GM23338 (cell line): ENCODE data around the gene AADAT. TPM values are rescaled to one million over a fixed set of nuclear protein-coding genes. Genes with fewer than 3 reads are reported as not detected.

Source experiments
- ATAC-seq: fragments of 200-7000 bp; cut with Tn5 transposase; 3 replicates; pipeline ENCODE4 v1.9.1; 2020
- DNase-seq: peaks from one replicate; pipeline ENCODE4 v3.0.0-alpha.2; 2015; ENCODE audit warnings: low spot score
- H2AFZ ChIP-seq: fragments of 200-600 bp; sonication (generic); 2 replicates; pipeline ENCODE4 v1.8.0; 2016; ENCODE audit warnings: antibody characterized with exemption, mild to moderate bottlenecking, moderate library complexity
- H3F3A ChIP-seq: fragments of 200-600 bp; sonication (generic); replicated peaks from 2 replicates; pipeline ENCODE4 v1.8.0; 2017; ENCODE audit warnings: antibody characterized with exemption, mixed run types, low read depth
- H3K27ac ChIP-seq: fragments of 200-600 bp; sonication (generic); 2 replicates; pipeline ENCODE4 v1.6.1; 2016; ENCODE audit warnings: low read depth
- H3K27me3 ChIP-seq: fragments of 200-600 bp; sonication (generic); 2 replicates; pipeline ENCODE4 v1.8.0; 2016; ENCODE audit warnings: mild to moderate bottlenecking, mixed run types, moderate library complexity; ENCODE audit not compliant: insufficient read depth
- H3K36me3 ChIP-seq: fragments of 200-600 bp; sonication (generic); 2 replicates; pipeline ENCODE4 v1.8.0; 2016; ENCODE audit warnings: mild to moderate bottlenecking; ENCODE audit not compliant: insufficient read depth
- H3K4me1 ChIP-seq: fragments of 200-600 bp; sonication (generic); 2 replicates; pipeline ENCODE4 v1.8.0; 2016; ENCODE audit warnings: mild to moderate bottlenecking, moderate library complexity; ENCODE audit not compliant: insufficient read depth
- H3K4me2 ChIP-seq: fragments of 200-600 bp; sonication (generic); 2 replicates; pipeline ENCODE4 v1.7.1; 2017; ENCODE audit warnings: mixed run types
- H3K4me3 ChIP-seq: fragments of 200-600 bp; sonication (generic); 2 replicates; pipeline ENCODE4 v1.6.1; 2016; ENCODE audit warnings: mixed run types
- H3K79me2 ChIP-seq: fragments of 200-600 bp; sonication (generic); replicated peaks from 2 replicates; pipeline ENCODE4 v1.8.0; 2017; ENCODE audit warnings: mild to moderate bottlenecking; ENCODE audit not compliant: insufficient read depth
- H3K9me2 ChIP-seq: fragments of 200-600 bp; sonication (generic); 2 replicates; pipeline ENCODE4 v1.8.0; 2017; ENCODE audit not compliant: insufficient read depth
- H4K20me1 ChIP-seq: fragments of 200-600 bp; sonication (generic); replicated peaks from 2 replicates; pipeline ENCODE4 v1.8.0; 2017; ENCODE audit warnings: mild to moderate bottlenecking; ENCODE audit not compliant: insufficient read depth
- H3K27ac Mint-ChIP-seq: 2 replicates; pipeline ENCODE4 v1.8.0; 2020; ENCODE audit warnings: inconsistent platforms, mild to moderate bottlenecking, moderate library complexity, mixed read lengths
- H3K27me3 Mint-ChIP-seq: 3 replicates; pipeline ENCODE4 v1.8.0; 2022; ENCODE audit warnings: low read depth, mild to moderate bottlenecking, moderate library complexity, mixed read lengths, inconsistent platforms; ENCODE audit not compliant: insufficient read depth, poor library complexity
- H3K36me3 Mint-ChIP-seq: 3 replicates; pipeline ENCODE4 v1.8.0; 2021; ENCODE audit warnings: low read depth, mild to moderate bottlenecking, inconsistent platforms, moderate library complexity, mixed read lengths
- H3K4me1 Mint-ChIP-seq: 3 replicates; pipeline ENCODE4 v1.8.0; 2020; ENCODE audit warnings: mild to moderate bottlenecking, inconsistent platforms, mixed read lengths
- H3K4me3 Mint-ChIP-seq: 3 replicates; pipeline ENCODE4 v1.8.0; 2021; ENCODE audit warnings: moderate library complexity, mild to moderate bottlenecking, inconsistent platforms, mixed read lengths
- H3K9me3 Mint-ChIP-seq: 3 replicates; pipeline ENCODE4 v1.8.0; 2020; ENCODE audit warnings: moderate library complexity, mild to moderate bottlenecking, inconsistent platforms, mixed read lengths
- CREB1 ChIP-seq: fragments of 250-450 bp; sonication (Bioruptor Pico); IDR thresholded peaks from 2 replicates; pipeline ENCODE4 v1.5.0; 2020; ENCODE audit warnings: low read depth, mild to moderate bottlenecking, moderate library complexity
- CTCF ChIP-seq, 2 experiments: fragments of 200-600 bp in 1 of 2; sonication (generic) in 1 of 2; conservative IDR thresholded peaks; 2 replicates each; pipeline versions ENCODE4 v1.5.1 to v1.6.1; 2016 to 2017; ENCODE audit warnings: antibody characterized with exemption in 2 of 2, low read depth in 2 of 2, mild to moderate bottlenecking in 2 of 2, moderate library complexity in 1 of 2
- EZH2 ChIP-seq: fragments of 200-600 bp; sonication (generic); IDR thresholded peaks from one replicate; pipeline ENCODE4 v1.8.0; 2017; ENCODE audit warnings: antibody characterized with exemption, mild to moderate bottlenecking, low read depth; ENCODE audit not compliant: unreplicated experiment
- EZH2phosphoT487 ChIP-seq: fragments of 200-600 bp; sonication (generic); IDR thresholded peaks from one replicate; pipeline ENCODE4 v1.8.1; 2018; ENCODE audit warnings: antibody characterized with exemption; ENCODE audit not compliant: unreplicated experiment
- JUNB ChIP-seq: IDR thresholded peaks from one replicate; pipeline ENCODE4 v1.6.1; 2016; ENCODE audit warnings: antibody characterized with exemption; ENCODE audit not compliant: unreplicated experiment
- NANOG ChIP-seq: IDR thresholded peaks from 2 replicates; pipeline ENCODE4 v1.6.1; 2016; ENCODE audit warnings: antibody characterized with exemption, borderline replicate concordance
- POLR2AphosphoS5 ChIP-seq: IDR thresholded peaks from 2 replicates; pipeline ENCODE4 v1.6.1; 2016; ENCODE audit warnings: antibody characterized with exemption, low read depth
- STAT1 ChIP-seq: IDR thresholded peaks from one replicate; pipeline ENCODE4 v1.6.1; 2016; ENCODE audit warnings: antibody characterized with exemption; ENCODE audit not compliant: unreplicated experiment
- ZNF114 ChIP-seq: fragments of 250-450 bp; sonication (Bioruptor Pico); IDR thresholded peaks from 2 replicates; pipeline ENCODE4 v1.5.0; 2020; ENCODE audit warnings: mild to moderate bottlenecking, moderate library complexity
- ZNF331 ChIP-seq: fragments of 250-450 bp; sonication (Bioruptor Pico); IDR thresholded peaks from 2 replicates; pipeline ENCODE4 v1.5.0; 2020; ENCODE audit warnings: low read depth, mild to moderate bottlenecking, moderate library complexity
- polyA plus RNA-seq: library from polyadenylated mRNA; unstranded; fragments of >200 nt; fragmentation: Nextera tagmentation; extraction: Ambion mirVana; gene quantifications from 2 replicates; pipeline ENCODE4 v1.2.1, GENCODE V29; 2016
- total RNA-seq: library from RNA; depleted of rRNA; stranded (reverse); fragments of >200 nt; shearing (Covaris generic); gene quantifications from 2 replicates; pipeline ENCODE4 v1.2.3, GENCODE V29; 2014
- TF ChIP-seq, protein P1 (sequence below): IDR thresholded peaks from 2 replicates; pipeline ENCODE4 v1.6.1; 2016; ENCODE audit warnings: antibody characterized with exemption
- TF ChIP-seq, protein P2 (sequence below): fragments of 250-450 bp; sonication (Bioruptor Pico); IDR thresholded peaks from 2 replicates; pipeline ENCODE4 v1.5.0; 2020; ENCODE audit warnings: mild to moderate bottlenecking, moderate library complexity
- TF ChIP-seq, protein P3 (sequence below): IDR thresholded peaks from one replicate; pipeline ENCODE4 v1.6.1; 2018; ENCODE audit warnings: antibody characterized with exemption; ENCODE audit not compliant: unreplicated experiment

AADAT gene
- total and polyA plus RNA-seq, 2 experiments from 2014 or later = 6.9 to 7.0 TPM

GRCh38 chr4:170038232-170038631 lies 51.5 kb downstream of the AADAT start:
- Histone ChIP-seq H3K27ac (no peak overlapping the region), H3K36me3 (no peaks in the 10 kb centered on the region), H2AFZ (peak overlapping the region; percentile 69; the same call in 1 of the 2 replicates), H3K9me2 (no peaks in the 10 kb centered on the region), H3K4me1 (no peaks in the 10 kb centered on the region), H3K79me2 (no peaks in the 10 kb centered on the region), H3K27me3 (no peaks in the 10 kb centered on the region), H3F3A (no peaks in the 10 kb centered on the region), H3K4me3 (no peak overlapping the region), H4K20me1 (no peaks in the 10 kb centered on the region), H3K4me2 (no peak overlapping the region)
- no peaks in the 10 kb centered on the region for H3K27me3 Mint-ChIP-seq
- H3K27ac Mint-ChIP-seq = no peak overlapping the region
- no peak for ATAC-seq
- no peaks in the 10 kb centered on the region for H3K9me3 Mint-ChIP-seq
- H3K36me3 Mint-ChIP-seq = no peaks in the 10 kb centered on the region
- no peak overlapping the region for H3K4me3 Mint-ChIP-seq
- H3K4me1 Mint-ChIP-seq = peaks cover 14% of the 10 kb centered on the region
- DNase-seq = no peak
- TF ChIP-seq, protein P1, sequence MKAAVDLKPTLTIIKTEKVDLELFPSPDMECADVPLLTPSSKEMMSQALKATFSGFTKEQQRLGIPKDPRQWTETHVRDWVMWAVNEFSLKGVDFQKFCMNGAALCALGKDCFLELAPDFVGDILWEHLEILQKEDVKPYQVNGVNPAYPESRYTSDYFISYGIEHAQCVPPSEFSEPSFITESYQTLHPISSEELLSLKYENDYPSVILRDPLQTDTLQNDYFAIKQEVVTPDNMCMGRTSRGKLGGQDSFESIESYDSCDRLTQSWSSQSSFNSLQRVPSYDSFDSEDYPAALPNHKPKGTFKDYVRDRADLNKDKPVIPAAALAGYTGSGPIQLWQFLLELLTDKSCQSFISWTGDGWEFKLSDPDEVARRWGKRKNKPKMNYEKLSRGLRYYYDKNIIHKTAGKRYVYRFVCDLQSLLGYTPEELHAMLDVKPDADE = no peak
- TF ChIP-seq CREB1 (CRISPR knock-in tag) (no peak), JUNB (no peak), CTCF (conservative IDR thresholded peaks at IDR 0.05; ENCODE audit: low read depth in 2 of 2) (no peak), ZNF331 (CRISPR knock-in tag) (no peak), EZH2phosphoT487 (no peak), STAT1 (no peak), EZH2 (no peak), POLR2AphosphoS5 (no peak), NANOG (no peak), ZNF114 (CRISPR knock-in tag) (no peak)
- TF ChIP-seq, protein P2, sequence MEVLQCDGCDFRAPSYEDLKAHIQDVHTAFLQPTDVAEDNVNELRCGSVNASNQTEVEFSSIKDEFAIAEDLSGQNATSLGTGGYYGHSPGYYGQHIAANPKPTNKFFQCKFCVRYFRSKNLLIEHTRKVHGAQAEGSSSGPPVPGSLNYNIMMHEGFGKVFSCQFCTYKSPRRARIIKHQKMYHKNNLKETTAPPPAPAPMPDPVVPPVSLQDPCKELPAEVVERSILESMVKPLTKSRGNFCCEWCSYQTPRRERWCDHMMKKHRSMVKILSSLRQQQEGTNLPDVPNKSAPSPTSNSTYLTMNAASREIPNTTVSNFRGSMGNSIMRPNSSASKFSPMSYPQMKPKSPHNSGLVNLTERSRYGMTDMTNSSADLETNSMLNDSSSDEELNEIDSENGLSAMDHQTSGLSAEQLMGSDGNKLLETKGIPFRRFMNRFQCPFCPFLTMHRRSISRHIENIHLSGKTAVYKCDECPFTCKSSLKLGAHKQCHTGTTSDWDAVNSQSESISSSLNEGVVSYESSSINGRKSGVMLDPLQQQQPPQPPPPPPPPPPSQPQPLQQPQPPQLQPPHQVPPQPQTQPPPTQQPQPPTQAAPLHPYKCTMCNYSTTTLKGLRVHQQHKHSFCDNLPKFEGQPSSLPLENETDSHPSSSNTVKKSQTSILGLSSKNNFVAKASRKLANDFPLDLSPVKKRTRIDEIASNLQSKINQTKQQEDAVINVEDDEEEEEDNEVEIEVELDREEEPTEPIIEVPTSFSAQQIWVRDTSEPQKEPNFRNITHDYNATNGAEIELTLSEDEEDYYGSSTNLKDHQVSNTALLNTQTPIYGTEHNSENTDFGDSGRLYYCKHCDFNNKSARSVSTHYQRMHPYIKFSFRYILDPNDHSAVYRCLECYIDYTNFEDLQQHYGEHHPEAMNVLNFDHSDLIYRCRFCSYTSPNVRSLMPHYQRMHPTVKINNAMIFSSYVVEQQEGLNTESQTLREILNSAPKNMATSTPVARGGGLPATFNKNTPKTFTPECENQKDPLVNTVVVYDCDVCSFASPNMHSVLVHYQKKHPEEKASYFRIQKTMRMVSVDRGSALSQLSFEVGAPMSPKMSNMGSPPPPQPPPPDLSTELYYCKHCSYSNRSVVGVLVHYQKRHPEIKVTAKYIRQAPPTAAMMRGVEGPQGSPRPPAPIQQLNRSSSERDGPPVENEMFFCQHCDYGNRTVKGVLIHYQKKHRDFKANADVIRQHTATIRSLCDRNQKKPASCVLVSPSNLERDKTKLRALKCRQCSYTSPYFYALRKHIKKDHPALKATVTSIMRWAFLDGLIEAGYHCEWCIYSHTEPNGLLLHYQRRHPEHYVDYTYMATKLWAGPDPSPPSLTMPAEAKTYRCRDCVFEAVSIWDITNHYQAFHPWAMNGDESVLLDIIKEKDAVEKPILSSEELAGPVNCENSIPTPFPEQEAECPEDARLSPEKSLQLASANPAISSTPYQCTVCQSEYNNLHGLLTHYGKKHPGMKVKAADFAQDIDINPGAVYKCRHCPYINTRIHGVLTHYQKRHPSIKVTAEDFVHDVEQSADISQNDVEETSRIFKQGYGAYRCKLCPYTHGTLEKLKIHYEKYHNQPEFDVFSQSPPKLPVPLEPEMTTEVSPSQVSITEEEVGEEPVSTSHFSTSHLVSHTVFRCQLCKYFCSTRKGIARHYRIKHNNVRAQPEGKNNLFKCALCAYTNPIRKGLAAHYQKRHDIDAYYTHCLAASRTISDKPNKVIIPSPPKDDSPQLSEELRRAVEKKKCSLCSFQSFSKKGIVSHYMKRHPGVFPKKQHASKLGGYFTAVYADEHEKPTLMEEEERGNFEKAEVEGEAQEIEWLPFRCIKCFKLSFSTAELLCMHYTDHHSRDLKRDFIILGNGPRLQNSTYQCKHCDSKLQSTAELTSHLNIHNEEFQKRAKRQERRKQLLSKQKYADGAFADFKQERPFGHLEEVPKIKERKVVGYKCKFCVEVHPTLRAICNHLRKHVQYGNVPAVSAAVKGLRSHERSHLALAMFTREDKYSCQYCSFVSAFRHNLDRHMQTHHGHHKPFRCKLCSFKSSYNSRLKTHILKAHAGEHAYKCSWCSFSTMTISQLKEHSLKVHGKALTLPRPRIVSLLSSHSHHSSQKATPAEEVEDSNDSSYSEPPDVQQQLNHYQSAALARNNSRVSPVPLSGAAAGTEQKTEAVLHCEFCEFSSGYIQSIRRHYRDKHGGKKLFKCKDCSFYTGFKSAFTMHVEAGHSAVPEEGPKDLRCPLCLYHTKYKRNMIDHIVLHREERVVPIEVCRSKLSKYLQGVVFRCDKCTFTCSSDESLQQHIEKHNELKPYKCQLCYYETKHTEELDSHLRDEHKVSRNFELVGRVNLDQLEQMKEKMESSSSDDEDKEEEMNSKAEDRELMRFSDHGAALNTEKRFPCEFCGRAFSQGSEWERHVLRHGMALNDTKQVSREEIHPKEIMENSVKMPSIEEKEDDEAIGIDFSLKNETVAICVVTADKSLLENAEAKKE = no peak
- TF ChIP-seq, protein P3, sequence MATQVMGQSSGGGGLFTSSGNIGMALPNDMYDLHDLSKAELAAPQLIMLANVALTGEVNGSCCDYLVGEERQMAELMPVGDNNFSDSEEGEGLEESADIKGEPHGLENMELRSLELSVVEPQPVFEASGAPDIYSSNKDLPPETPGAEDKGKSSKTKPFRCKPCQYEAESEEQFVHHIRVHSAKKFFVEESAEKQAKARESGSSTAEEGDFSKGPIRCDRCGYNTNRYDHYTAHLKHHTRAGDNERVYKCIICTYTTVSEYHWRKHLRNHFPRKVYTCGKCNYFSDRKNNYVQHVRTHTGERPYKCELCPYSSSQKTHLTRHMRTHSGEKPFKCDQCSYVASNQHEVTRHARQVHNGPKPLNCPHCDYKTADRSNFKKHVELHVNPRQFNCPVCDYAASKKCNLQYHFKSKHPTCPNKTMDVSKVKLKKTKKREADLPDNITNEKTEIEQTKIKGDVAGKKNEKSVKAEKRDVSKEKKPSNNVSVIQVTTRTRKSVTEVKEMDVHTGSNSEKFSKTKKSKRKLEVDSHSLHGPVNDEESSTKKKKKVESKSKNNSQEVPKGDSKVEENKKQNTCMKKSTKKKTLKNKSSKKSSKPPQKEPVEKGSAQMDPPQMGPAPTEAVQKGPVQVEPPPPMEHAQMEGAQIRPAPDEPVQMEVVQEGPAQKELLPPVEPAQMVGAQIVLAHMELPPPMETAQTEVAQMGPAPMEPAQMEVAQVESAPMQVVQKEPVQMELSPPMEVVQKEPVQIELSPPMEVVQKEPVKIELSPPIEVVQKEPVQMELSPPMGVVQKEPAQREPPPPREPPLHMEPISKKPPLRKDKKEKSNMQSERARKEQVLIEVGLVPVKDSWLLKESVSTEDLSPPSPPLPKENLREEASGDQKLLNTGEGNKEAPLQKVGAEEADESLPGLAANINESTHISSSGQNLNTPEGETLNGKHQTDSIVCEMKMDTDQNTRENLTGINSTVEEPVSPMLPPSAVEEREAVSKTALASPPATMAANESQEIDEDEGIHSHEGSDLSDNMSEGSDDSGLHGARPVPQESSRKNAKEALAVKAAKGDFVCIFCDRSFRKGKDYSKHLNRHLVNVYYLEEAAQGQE = no peak
